PC-9 (cell line): Measurements from ENCODE around the gene DENND1A. TPM values are rescaled to one million over a fixed set of nuclear protein-coding genes. Genes with fewer than 3 reads are reported as not detected.

ENCODE experiments used
- BruUV-seq: library from RNA; stranded (reverse); fragments of 400-500 nt; replicated peaks from 2 replicates; lab custom pipeline; 2021; lab: Mats Ljungman, UMichigan
- CTCF ChIA-PET: fragments of 300-600 bp; sonication (Branson Sonifier 250); formaldehyde crosslinking; loops from one replicate; lab custom pipeline; 2022; ENCODE audit warnings: antibody characterized with exemption; lab: Charles Lee
- POLR2A ChIA-PET: fragments of 300-600 bp; sonication (Branson Sonifier 250); formaldehyde crosslinking; loops from one replicate; lab custom pipeline; 2022; ENCODE audit warnings: antibody characterized with exemption; ENCODE audit not compliant: unreplicated experiment; lab: Charles Lee
- DNase-seq, 2 experiments: peaks; one replicate each; pipeline versions ENCODE4 v3.0.0 to v3.0.0-alpha.2; 2015 to 2022; ENCODE audit warnings: mixed read lengths in 1 of 2
- H2AFZ ChIP-seq: fragments of 200-600 bp; sonication (generic); 2 replicates; pipeline ENCODE4 v1.8.1; 2017; ENCODE audit warnings: antibody characterized with exemption
- H3F3A ChIP-seq: fragments of 200-600 bp; sonication (generic); 2 replicates; pipeline ENCODE4 v1.8.1; 2017; ENCODE audit warnings: antibody characterized with exemption, mild to moderate bottlenecking, low read depth; ENCODE audit not compliant: insufficient read depth
- H3K27ac ChIP-seq: fragments of 200-600 bp; sonication (generic); 2 replicates; pipeline ENCODE4 v1.6.1; 2016; ENCODE audit warnings: mixed run types
- H3K27me3 ChIP-seq: fragments of 200-600 bp; sonication (generic); 2 replicates; pipeline ENCODE4 v1.6.1; 2016; ENCODE audit warnings: low read depth, mixed run types; ENCODE audit not compliant: insufficient read depth
- H3K36me3 ChIP-seq: fragments of 200-600 bp; sonication (generic); 2 replicates; pipeline ENCODE4 v1.6.1; 2016; ENCODE audit warnings: low read depth, mixed run types
- H3K4me1 ChIP-seq: fragments of 200-600 bp; sonication (generic); replicated peaks from 2 replicates; pipeline ENCODE4 v1.6.1; 2016; ENCODE audit warnings: mixed run types; ENCODE audit not compliant: insufficient read depth
- H3K4me2 ChIP-seq: fragments of 200-600 bp; sonication (generic); 2 replicates; pipeline ENCODE4 v1.6.1; 2017; ENCODE audit warnings: mixed run types
- H3K4me3 ChIP-seq: fragments of 200-600 bp; sonication (generic); 2 replicates; pipeline ENCODE4 v1.6.1; 2016; ENCODE audit warnings: mixed run types
- H3K79me2 ChIP-seq: fragments of 200-600 bp; sonication (generic); 2 replicates; pipeline ENCODE4 v1.6.1; 2017; ENCODE audit warnings: low read depth, mixed run types
- H3K9me2 ChIP-seq: fragments of 200-600 bp; sonication (generic); 2 replicates; pipeline ENCODE4 v1.8.1; 2017; ENCODE audit warnings: mild to moderate bottlenecking; ENCODE audit not compliant: insufficient read depth
- H3K9me3 ChIP-seq: fragments of 200-600 bp; sonication (generic); 2 replicates; pipeline ENCODE4 v1.8.1; 2016; ENCODE audit warnings: low read depth; ENCODE audit not compliant: insufficient read depth
- H4K20me1 ChIP-seq: fragments of 200-600 bp; sonication (generic); 2 replicates; pipeline ENCODE4 v1.8.1; 2017; ENCODE audit not compliant: insufficient read depth
- EZH2 ChIP-seq: fragments of 200-600 bp; sonication (generic); IDR thresholded peaks from 2 replicates; pipeline ENCODE4 v1.8.0; 2017; ENCODE audit warnings: antibody characterized with exemption, low read depth
- intact Hi-C: fragments of 100-400 bp; cut with micrococcal nuclease; formaldehyde crosslinking; loops from one replicate; pipeline ENCODE4 v1.10.0; 2022; ENCODE audit not compliant: unreplicated experiment
- total RNA-seq: library from RNA; stranded (reverse); gene quantifications from 2 replicates; pipeline ENCODE4 v1.2.3, GENCODE V29; 2021
- TF ChIP-seq, protein P1 (sequence below): fragments of 200-600 bp; sonication (generic); conservative IDR thresholded peaks from 2 replicates; pipeline ENCODE4 v1.6.1; 2017; ENCODE audit warnings: mixed run types, antibody characterized with exemption, mild to moderate bottlenecking, moderate library complexity

DENND1A gene
- total RNA-seq, 1 experiment from 2014 or later: 37.7 TPM

DNA sequence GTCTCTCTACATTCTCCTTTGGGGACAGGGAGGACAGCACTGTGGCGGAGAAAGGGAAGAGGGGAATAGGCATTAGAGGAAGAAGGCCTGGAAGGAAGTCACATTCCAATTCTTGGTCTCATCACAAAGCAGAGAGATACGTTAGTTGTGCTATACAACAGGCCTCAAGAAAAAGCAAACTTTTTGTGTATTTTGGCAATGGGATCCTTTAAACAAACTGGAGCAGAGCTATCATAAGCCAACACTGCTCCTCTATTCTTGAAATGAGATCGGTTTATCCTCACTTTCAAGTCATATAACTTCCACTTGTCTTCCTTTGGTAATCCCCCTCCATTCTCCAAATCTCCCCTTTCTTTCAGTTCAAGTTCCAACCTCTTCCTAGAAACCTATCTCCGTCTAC, 6.5 kb downstream of the DENND1A start:
- POLR2A ChIA-PET: no interaction called here
- CTCF ChIA-PET: no interaction called here
- no TSS peak for BruUV-seq
- Histone ChIP-seq H3K4me3 (no peak overlapping the region), H3K79me2 (peaks cover 82% of the 10 kb centered on the region), H3K27me3 (no peaks in the 10 kb centered on the region), H3K4me1 (peaks cover 42% of the 10 kb centered on the region), H3K27ac (no peak overlapping the region), H3K4me2 (no peak overlapping the region), H3F3A (peaks cover 29% of the 10 kb centered on the region), H3K36me3 (no peaks in the 10 kb centered on the region), H3K9me2 (no peaks in the 10 kb centered on the region), H2AFZ (no peak overlapping the region), H3K9me3 (no peaks in the 10 kb centered on the region), H4K20me1 (peaks cover 3% of the 10 kb centered on the region; the same call in 1 of the 2 replicates)
- TF ChIP-seq EZH2: no peak
- TF ChIP-seq, protein P1, sequence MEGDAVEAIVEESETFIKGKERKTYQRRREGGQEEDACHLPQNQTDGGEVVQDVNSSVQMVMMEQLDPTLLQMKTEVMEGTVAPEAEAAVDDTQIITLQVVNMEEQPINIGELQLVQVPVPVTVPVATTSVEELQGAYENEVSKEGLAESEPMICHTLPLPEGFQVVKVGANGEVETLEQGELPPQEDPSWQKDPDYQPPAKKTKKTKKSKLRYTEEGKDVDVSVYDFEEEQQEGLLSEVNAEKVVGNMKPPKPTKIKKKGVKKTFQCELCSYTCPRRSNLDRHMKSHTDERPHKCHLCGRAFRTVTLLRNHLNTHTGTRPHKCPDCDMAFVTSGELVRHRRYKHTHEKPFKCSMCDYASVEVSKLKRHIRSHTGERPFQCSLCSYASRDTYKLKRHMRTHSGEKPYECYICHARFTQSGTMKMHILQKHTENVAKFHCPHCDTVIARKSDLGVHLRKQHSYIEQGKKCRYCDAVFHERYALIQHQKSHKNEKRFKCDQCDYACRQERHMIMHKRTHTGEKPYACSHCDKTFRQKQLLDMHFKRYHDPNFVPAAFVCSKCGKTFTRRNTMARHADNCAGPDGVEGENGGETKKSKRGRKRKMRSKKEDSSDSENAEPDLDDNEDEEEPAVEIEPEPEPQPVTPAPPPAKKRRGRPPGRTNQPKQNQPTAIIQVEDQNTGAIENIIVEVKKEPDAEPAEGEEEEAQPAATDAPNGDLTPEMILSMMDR: no peak
- DNase-seq: no peak
- intact Hi-C loops: no loop called here

DNA sequence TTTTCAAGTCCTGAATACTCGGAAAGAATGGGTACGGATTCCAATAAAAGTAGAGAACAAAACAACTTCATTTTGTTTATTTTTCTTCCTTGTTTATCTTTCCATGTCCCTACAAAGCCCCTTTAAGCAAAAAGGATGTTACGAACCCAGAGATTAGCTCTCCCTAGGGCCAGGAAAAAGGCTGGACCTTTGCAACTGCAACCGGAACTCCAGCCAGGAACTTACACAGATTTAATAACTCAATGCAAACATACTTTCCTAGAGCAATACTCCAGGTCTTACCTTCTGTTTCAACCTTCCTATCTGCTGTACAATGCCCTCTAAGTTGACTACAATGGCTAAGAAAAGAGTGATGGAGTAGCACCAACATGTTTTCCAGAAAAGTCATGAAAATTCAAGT, 7.0 kb downstream of the DENND1A start:
- BruUV-seq: no TSS peak

DNA sequence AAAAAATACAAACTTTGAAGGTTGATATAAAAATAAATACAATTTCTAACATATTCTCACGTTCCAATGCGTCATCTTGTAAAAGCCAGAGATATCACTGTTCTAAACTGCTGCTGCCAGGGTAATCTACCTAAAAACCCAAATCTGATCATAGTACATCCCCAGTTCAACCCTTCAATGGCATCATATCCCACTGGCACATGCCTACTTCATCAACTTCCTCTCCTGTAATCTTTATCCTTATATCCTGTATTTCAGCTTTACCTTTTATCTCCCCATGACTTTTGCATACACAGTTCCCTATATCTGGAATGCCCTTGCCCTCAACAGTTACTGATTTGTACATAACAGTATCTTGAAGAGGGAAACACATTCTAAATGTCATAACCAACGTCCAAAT, 7.5 kb downstream of the DENND1A start:
- no peak overlapping the region for H2AFZ ChIP-seq
- H3K9me3 ChIP-seq: no peaks in the 10 kb centered on the region
- H3K9me2 ChIP-seq: no peaks in the 10 kb centered on the region
- no peaks in the 10 kb centered on the region for H3K36me3 ChIP-seq
- peaks cover 77% of the 10 kb centered on the region for H3K79me2 ChIP-seq
- POLR2A ChIA-PET: no interaction called here
- peaks cover 3% of the 10 kb centered on the region; the same call in 1 of the 2 replicates for H4K20me1 ChIP-seq
- no peak overlapping the region for H3K27ac ChIP-seq
- no TSS peak for BruUV-seq
- H3K4me1 ChIP-seq: peaks cover 33% of the 10 kb centered on the region
- H3F3A ChIP-seq: peaks cover 19% of the 10 kb centered on the region
- no peak for DNase-seq
- no peaks in the 10 kb centered on the region for H3K27me3 ChIP-seq
- intact Hi-C loops: no loop called here
- CTCF ChIA-PET: interaction anchor here (0.7 kb wide), 1 partner anchor 398 kb away, joined by 9 read pairs; no protein-coding TSS in a partner anchor
- TF ChIP-seq EZH2: no peak
- TF ChIP-seq, protein P1: no peak
- H3K4me3 ChIP-seq: no peak overlapping the region
- no peak overlapping the region for H3K4me2 ChIP-seq

More for the DNA sequence above, 7.0 kb downstream of the DENND1A start:
- no peak for DNase-seq
- ChIA-PET POLR2A (no interaction called here), CTCF (no interaction called here)
- Histone ChIP-seq H4K20me1 (peaks cover 3% of the 10 kb centered on the region; the same call in 1 of the 2 replicates), H3F3A (peaks cover 24% of the 10 kb centered on the region), H3K9me2 (no peaks in the 10 kb centered on the region), H3K79me2 (peaks cover 79% of the 10 kb centered on the region), H3K4me1 (peaks cover 38% of the 10 kb centered on the region), H3K27ac (no peak overlapping the region), H3K4me3 (no peak overlapping the region), H2AFZ (no peak overlapping the region), H3K27me3 (no peaks in the 10 kb centered on the region), H3K4me2 (no peak overlapping the region), H3K9me3 (no peaks in the 10 kb centered on the region), H3K36me3 (no peaks in the 10 kb centered on the region)
- intact Hi-C loops: no loop called here
- TF ChIP-seq EZH2: no peak
- TF ChIP-seq, protein P1: no peak
